ENCODE data around the gene URB1.

- TF ChIP-seq CHD2 (IDR thresholded peaks at IDR 0.05; ENCODE audit: low read length, partially characterized antibody) (no peak), CTCF (IDR thresholded peaks at IDR 0.05) (no peak), RFX5 (IDR thresholded peaks at IDR 0.05; ENCODE audit: low read length) (no peak)
- TF ChIP-seq, protein P1, sequence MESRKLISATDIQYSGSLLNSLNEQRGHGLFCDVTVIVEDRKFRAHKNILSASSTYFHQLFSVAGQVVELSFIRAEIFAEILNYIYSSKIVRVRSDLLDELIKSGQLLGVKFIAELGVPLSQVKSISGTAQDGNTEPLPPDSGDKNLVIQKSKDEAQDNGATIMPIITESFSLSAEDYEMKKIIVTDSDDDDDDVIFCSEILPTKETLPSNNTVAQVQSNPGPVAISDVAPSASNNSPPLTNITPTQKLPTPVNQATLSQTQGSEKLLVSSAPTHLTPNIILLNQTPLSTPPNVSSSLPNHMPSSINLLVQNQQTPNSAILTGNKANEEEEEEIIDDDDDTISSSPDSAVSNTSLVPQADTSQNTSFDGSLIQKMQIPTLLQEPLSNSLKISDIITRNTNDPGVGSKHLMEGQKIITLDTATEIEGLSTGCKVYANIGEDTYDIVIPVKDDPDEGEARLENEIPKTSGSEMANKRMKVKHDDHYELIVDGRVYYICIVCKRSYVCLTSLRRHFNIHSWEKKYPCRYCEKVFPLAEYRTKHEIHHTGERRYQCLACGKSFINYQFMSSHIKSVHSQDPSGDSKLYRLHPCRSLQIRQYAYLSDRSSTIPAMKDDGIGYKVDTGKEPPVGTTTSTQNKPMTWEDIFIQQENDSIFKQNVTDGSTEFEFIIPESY (IDR thresholded peaks at IDR 0.05; ENCODE audit: borderline replicate concordance, low read depth) = no peak
Observed at GRCh38 chr21:32356874-32357395, 35.9 kb downstream of the URB1 start.
